ENCODE results near the gene PCSK4. TPM values are rescaled to one million over a fixed set of nuclear protein-coding genes. Genes with fewer than 3 reads are reported as not detected.
"Not testable (repeated sequence)": the region's sequence is repeated elsewhere in the genome, so short reads cannot be mapped to it uniquely, and the experiment has no call there.

Gene PCSK4
- total and polyA plus RNA-seq, 9 donors, result 0.76 to 3.1 (median 0.84) TPM

DNA sequence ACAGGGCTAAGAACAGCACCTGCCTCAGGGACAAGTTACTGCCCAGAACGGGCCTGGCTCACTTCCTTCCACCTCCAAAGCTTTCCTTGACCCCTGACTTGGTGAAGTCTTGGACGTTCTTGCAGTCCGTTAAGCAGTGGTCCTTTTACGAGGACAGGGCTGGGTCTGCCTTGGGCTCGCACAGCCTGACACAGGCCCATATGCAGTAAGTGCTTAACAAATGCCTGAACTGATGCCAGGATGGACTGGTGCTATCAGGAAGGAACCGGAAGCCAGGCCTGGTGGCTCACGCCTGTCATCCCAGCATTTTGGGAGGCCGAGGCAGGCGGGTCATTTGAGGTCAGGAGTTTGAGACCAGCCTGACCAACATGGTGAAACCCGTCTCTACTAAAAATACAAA, 31.9 kb upstream of the PCSK4 start:
- peaks cover 10% of the 10 kb centered on the region for H3K4me1 ChIP-seq (ENCODE audit: control insufficient read depth, insufficient read depth, low read length)
- no peak for DNase-seq
- no peaks in the 10 kb centered on the region for H3K9me3 ChIP-seq (replicated peaks; ENCODE audit: control insufficient read depth, low read depth, low read length)
- H3K4me3 ChIP-seq (ENCODE audit: low read length), result no peak overlapping the region
- no peak overlapping the region for H3K27ac ChIP-seq (ENCODE audit: low read length)
- peaks cover 62% of the 10 kb centered on the region for H3K27me3 ChIP-seq (ENCODE audit: control insufficient read depth, insufficient read depth, low read length)
- 57% methylated on average over 7 of the region's 10 CpGs for WGBS (ENCODE audit: insufficient coverage)
- no peaks in the 10 kb centered on the region for H3K36me3 ChIP-seq (ENCODE audit: control insufficient read depth, insufficient read depth, low read length)

- peaks cover 10% of the 10 kb centered on the region for H3K4me1 ChIP-seq (ENCODE audit: control insufficient read depth, insufficient read depth, low read length)
- 50% methylated on average over 9 of the region's 14 CpGs for WGBS (ENCODE audit: insufficient coverage)
- no peaks in the 10 kb centered on the region for H3K36me3 ChIP-seq (ENCODE audit: control insufficient read depth, insufficient read depth, low read length)
- no peak overlapping the region for H3K4me3 ChIP-seq (ENCODE audit: low read length)
- no peak overlapping the region for H3K27ac ChIP-seq (ENCODE audit: low read length)
- no peaks in the 10 kb centered on the region for H3K9me3 ChIP-seq (replicated peaks; ENCODE audit: control insufficient read depth, low read depth, low read length)
- DNase-seq, result peak; percentile 42
- peaks cover 63% of the 10 kb centered on the region for H3K27me3 ChIP-seq (ENCODE audit: control insufficient read depth, insufficient read depth, low read length)
Observed at GRCh38 chr19:1521636-1522035, 31.5 kb upstream of the PCSK4 start.

DNA sequence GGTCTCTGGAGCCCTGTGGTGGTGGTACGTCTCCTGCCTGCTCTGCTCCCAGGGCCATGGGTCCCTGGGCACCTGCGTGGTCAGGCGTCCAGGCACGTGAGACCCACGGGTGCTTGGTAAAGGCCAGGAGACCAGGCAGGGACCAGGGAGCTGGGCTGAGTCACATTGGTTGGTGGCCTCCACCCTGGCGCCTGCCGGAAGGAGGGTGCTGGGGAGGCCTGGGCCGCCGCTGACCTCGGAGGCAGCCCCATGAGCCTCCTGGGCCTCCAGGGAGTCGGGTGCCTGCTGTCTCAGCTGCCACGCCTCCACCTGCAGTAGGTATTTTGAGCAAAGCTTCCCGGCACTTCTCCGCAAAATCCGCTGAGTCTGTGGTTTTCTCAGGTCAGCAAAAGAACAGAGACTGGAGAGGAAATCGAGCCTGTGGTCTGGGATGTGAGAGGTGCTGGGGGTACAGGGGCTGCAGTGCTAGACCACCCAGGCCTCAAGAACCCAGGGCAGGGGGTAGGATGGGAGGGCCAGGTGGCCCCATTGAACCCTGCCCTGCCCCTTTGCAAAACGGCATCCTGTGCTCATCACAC, 30.1 kb upstream of the PCSK4 start:
- no peak for DNase-seq
- Histone ChIP-seq H3K27me3 (ENCODE audit: control insufficient read depth, insufficient read depth, low read length) (peaks cover 53% of the 10 kb centered on the region), H3K4me1 (ENCODE audit: control insufficient read depth, insufficient read depth, low read length) (peaks cover 10% of the 10 kb centered on the region), H3K4me3 (ENCODE audit: low read length) (no peak overlapping the region), H3K27ac (ENCODE audit: low read length) (no peak overlapping the region), H3K36me3 (ENCODE audit: control insufficient read depth, insufficient read depth, low read length) (no peaks in the 10 kb centered on the region), H3K9me3 (replicated peaks; ENCODE audit: control insufficient read depth, low read depth, low read length) (no peaks in the 10 kb centered on the region)
- WGBS (ENCODE audit: insufficient coverage), result 65% methylated on average over 16 of the region's 17 CpGs

DNA sequence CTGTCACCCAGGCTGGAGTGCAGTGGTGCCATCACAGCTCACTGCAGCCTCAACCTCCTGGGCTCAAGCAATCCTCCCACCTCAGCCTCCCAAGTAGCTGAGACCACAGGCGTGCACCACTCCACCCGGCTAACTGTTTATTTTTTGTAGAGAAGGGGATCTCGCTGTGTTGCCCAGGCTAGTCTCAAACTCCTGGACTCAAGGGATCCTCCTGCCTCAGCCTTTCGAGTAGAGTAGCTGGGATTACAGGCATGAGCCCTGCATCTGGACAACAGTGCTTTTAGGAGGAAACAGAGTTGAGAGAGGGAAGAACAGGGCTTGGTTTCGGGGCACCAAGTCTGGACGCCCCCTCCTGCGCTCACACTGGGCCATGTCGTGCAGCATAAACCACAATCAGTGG, 29.7 kb upstream of the PCSK4 start:
- H3K27ac ChIP-seq (ENCODE audit: low read length); H3K4me1 ChIP-seq (ENCODE audit: control insufficient read depth, insufficient read depth, low read length); H3K36me3 ChIP-seq (ENCODE audit: control insufficient read depth, insufficient read depth, low read length); H3K4me3 ChIP-seq (ENCODE audit: low read length); H3K9me3 ChIP-seq (replicated peaks; ENCODE audit: control insufficient read depth, low read depth, low read length); DNase-seq: not testable (repeated sequence)
- H3K27me3 ChIP-seq (ENCODE audit: control insufficient read depth, insufficient read depth, low read length), result peaks cover 53% of the 10 kb centered on the region
- WGBS (ENCODE audit: insufficient coverage), result 76% methylated on average over 6 of the region's 8 CpGs

- H3K9me3 ChIP-seq (replicated peaks; ENCODE audit: control insufficient read depth, low read depth, low read length), result no peaks in the 10 kb centered on the region
- peaks cover 54% of the 10 kb centered on the region for H3K27me3 ChIP-seq (ENCODE audit: control insufficient read depth, insufficient read depth, low read length)
- H3K4me3 ChIP-seq (ENCODE audit: low read length), result no peak overlapping the region
- H3K36me3 ChIP-seq (ENCODE audit: control insufficient read depth, insufficient read depth, low read length), result no peaks in the 10 kb centered on the region
- 86% methylated on average over 3 of the region's 4 CpGs for WGBS (ENCODE audit: insufficient coverage)
- no peak overlapping the region for H3K27ac ChIP-seq (ENCODE audit: low read length)
- peaks cover 10% of the 10 kb centered on the region for H3K4me1 ChIP-seq (ENCODE audit: control insufficient read depth, insufficient read depth, low read length)
- DNase-seq, result no peak
Observed at GRCh38 chr19:1518471-1518870, 28.3 kb upstream of the PCSK4 start.

DNA sequence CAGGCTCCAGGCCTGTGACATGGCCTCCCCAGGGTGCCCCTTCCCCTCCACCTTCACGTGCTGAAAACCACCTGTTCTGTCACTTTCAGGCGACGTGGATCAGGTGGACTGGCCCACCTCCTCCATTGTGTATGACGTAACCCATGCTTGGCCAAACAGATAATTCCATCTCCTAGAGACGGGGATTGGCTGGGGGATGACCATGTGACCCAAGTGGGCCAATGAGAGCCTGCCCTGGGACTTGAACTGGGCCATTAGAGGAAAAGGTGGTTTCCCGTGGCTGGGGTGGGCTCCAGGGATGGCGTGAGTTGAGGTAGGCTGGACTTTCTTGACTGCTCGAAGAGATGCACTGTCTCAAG, 26.2 kb upstream of the PCSK4 start:
- Histone ChIP-seq H3K27me3 (ENCODE audit: control insufficient read depth, insufficient read depth, low read length) (peaks cover 53% of the 10 kb centered on the region), H3K4me3 (ENCODE audit: low read length) (no peak overlapping the region), H3K9me3 (replicated peaks; ENCODE audit: control insufficient read depth, low read depth, low read length) (no peaks in the 10 kb centered on the region), H3K4me1 (ENCODE audit: control insufficient read depth, insufficient read depth, low read length) (peaks cover 16% of the 10 kb centered on the region), H3K27ac (ENCODE audit: low read length) (no peak overlapping the region), H3K36me3 (ENCODE audit: control insufficient read depth, insufficient read depth, low read length) (no peaks in the 10 kb centered on the region)
- WGBS (ENCODE audit: insufficient coverage), result 55% methylated on average over 5 of the region's 8 CpGs
- DNase-seq, result no peak

- H3K9me3 ChIP-seq (replicated peaks; ENCODE audit: control insufficient read depth, low read depth, low read length), result no peaks in the 10 kb centered on the region
- peaks cover 21% of the 10 kb centered on the region for H3K4me1 ChIP-seq (ENCODE audit: control insufficient read depth, insufficient read depth, low read length)
- peaks cover 54% of the 10 kb centered on the region for H3K27me3 ChIP-seq (ENCODE audit: control insufficient read depth, insufficient read depth, low read length)
- H3K36me3 ChIP-seq (ENCODE audit: control insufficient read depth, insufficient read depth, low read length), result no peaks in the 10 kb centered on the region
- H3K27ac ChIP-seq (ENCODE audit: low read length), result no peak overlapping the region
- WGBS (ENCODE audit: insufficient coverage), result 50% methylated on average over 1 of the region's 14 CpGs
- DNase-seq, result no peak
- H3K4me3 ChIP-seq (ENCODE audit: low read length), result no peak overlapping the region
Observed at GRCh38 chr19:1514986-1515721, 25.0 kb upstream of the PCSK4 start.

- Histone ChIP-seq H3K27ac (ENCODE audit: low read length) (no peak overlapping the region), H3K4me1 (ENCODE audit: control insufficient read depth, insufficient read depth, low read length) (peaks cover 21% of the 10 kb centered on the region), H3K4me3 (ENCODE audit: low read length) (no peak overlapping the region), H3K36me3 (ENCODE audit: control insufficient read depth, insufficient read depth, low read length) (no peaks in the 10 kb centered on the region), H3K9me3 (replicated peaks; ENCODE audit: control insufficient read depth, low read depth, low read length) (no peaks in the 10 kb centered on the region), H3K27me3 (ENCODE audit: control insufficient read depth, insufficient read depth, low read length) (peaks cover 53% of the 10 kb centered on the region)
- no peak for DNase-seq
- WGBS (ENCODE audit: insufficient coverage), result 85% methylated on average over 2 of the region's 10 CpGs
Observed at GRCh38 chr19:1514295-1514661, 24.1 kb upstream of the PCSK4 start.

DNA sequence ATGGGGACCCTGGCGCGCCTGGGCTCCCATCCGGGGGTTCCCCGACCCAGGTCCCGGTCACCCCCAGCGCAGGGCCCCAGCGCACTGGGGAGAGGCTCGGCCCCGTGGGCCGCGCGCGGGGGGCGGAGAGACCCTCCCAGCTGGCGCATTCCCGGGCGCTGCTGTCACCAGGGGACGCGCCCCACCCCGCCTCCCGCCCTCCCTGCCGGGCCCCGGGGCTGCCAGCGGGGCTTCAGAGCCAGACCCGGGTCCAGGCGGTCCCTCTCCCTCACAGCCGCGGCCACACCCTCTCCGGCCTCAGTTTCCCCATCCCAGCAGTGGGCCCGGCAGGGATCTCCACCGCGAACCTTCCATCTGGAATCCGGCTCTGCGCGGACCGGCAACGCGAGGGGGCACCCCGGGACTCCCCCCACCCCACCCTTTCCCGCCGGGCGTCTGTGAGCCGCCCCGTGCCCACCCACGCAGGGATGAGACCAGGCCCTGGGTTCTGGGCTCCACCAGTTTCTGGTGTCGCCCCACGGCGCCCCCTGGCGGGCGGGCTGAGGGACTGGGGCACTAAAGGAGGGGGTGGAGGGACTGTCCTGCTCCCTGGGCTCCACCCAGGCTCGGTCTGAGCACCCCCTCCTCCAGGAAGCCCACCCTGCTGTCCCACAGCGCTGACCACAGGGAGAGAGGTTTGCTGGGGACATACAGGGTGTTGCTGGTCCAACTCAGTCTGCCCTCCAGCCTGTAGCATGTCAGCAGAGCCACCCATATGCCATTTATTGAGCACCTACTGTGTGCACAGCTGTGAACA, 23.5 kb upstream of the PCSK4 start:
- H3K4me3 ChIP-seq (ENCODE audit: low read length), result peak overlapping the region; percentile 43
- no peaks in the 10 kb centered on the region for H3K36me3 ChIP-seq (ENCODE audit: control insufficient read depth, insufficient read depth, low read length)
- peaks cover 21% of the 10 kb centered on the region for H3K4me1 ChIP-seq (ENCODE audit: control insufficient read depth, insufficient read depth, low read length)
- 6% methylated on average over 32 of the region's 52 CpGs for WGBS (ENCODE audit: insufficient coverage)
- peak overlapping the region; percentile 20 for H3K27ac ChIP-seq (ENCODE audit: low read length)
- H3K27me3 ChIP-seq (ENCODE audit: control insufficient read depth, insufficient read depth, low read length), result peaks cover 51% of the 10 kb centered on the region
- peaks cover under 1% of the 10 kb centered on the region for H3K9me3 ChIP-seq (replicated peaks; ENCODE audit: control insufficient read depth, low read depth, low read length)
- peak; percentile 37 for DNase-seq
